Activated gamma-delta T cell treated with Interleukin-2 at 50 U/mL for 16 hours (primary cell): ENCODE data around the gene GNG14.
"Not testable (repeated sequence)": the region's sequence is repeated elsewhere in the genome, so short reads cannot be mapped to it uniquely, and the experiment has no call there.

Experiments
- DNase-seq: peaks from one replicate; pipeline ENCODE4 v3.0.0-alpha.2; 2020

Gene GNG14

GRCh38 chr19:12668346-12668745 lies 19.5 kb upstream of the GNG14 start:
- DNase-seq: no peak

GRCh38 chr19:12668932-12669269 lies 18.9 kb upstream of the GNG14 start:
- peak; percentile 56 for DNase-seq

GRCh38 chr19:12669270-12670158 lies 18.3 kb upstream of the GNG14 start:
- peak; percentile 72 for DNase-seq

GRCh38 chr19:12670159-12670928 lies 17.5 kb upstream of the GNG14 start:
- DNase-seq: no peak

- DNase-seq: no peak
Measured at GRCh38 chr19:12672744-12673143, 15.1 kb upstream of the GNG14 start.

GRCh38 chr19:12675399-12675798 lies 12.4 kb upstream of the GNG14 start:
- DNase-seq: no peak

GRCh38 chr19:12675940-12676339 lies 11.9 kb upstream of the GNG14 start:
- DNase-seq: no peak

GRCh38 chr19:12676384-12676792 lies 11.4 kb upstream of the GNG14 start:
- peak; percentile 86 for DNase-seq

- DNase-seq: no peak
Measured at GRCh38 chr19:12676928-12677327, 10.9 kb upstream of the GNG14 start.

GRCh38 chr19:12678039-12678438 lies 9.8 kb upstream of the GNG14 start:
- DNase-seq: not testable (repeated sequence)

GRCh38 chr19:12680034-12680433 lies 7.8 kb upstream of the GNG14 start:
- no peak for DNase-seq

- peak; percentile 89 for DNase-seq
Measured at GRCh38 chr19:12681074-12681987, 6.5 kb upstream of the GNG14 start, which contains the start of gene DHPS. DHPS (minus strand) TSS chr19:12681880; CDS start chr19:12681766, 114 bp downstream.

GRCh38 chr19:12685831-12686230 lies 2.0 kb upstream of the GNG14 start:
- no peak for DNase-seq

GRCh38 chr19:12689012-12689411 lies 1.2 kb downstream of the GNG14 start:
- no peak for DNase-seq

GRCh38 chr19:12689581-12690216 lies 1.9 kb downstream of the GNG14 start:
- no peak for DNase-seq

GRCh38 chr19:12692960-12693359 lies 5.2 kb downstream of the GNG14 start:
- no peak for DNase-seq

GRCh38 chr19:12694641-12695040 lies 6.8 kb downstream of the GNG14 start:
- no peak for DNase-seq

- no peak for DNase-seq
Measured at GRCh38 chr19:12695096-12695495, 7.3 kb downstream of the GNG14 start.

- DNase-seq: no peak
Measured at GRCh38 chr19:12695514-12695913, 7.7 kb downstream of the GNG14 start.

GRCh38 chr19:12695997-12696365 lies 8.2 kb downstream of the GNG14 start:
- no peak for DNase-seq

- peak; percentile 98 for DNase-seq
Measured at GRCh38 chr19:12696366-12697335, 8.9 kb downstream of the GNG14 start, which contains the start of gene FBXW9. FBXW9 (minus strand) TSS chr19:12696631; CDS start chr19:12696581, 50 bp downstream.
